Sigmoid colon (tissue), 4 donors: ENCODE data around the gene CERS3.

Experiments
- EP300 ChIP-seq, 4 donors: sonication (generic); formaldehyde crosslinking; IDR thresholded peaks; one replicate each; pipeline ENCODE4 v1.6.1; 2017; ENCODE audit warnings: antibody characterized with exemption in 4 of 4
- POLR2A ChIP-seq, 2 donors: fragments of 450-650 bp; IDR thresholded peaks; one replicate each; pipeline ENCODE4 v1.6.1; 2016; ENCODE audit warnings: antibody characterized with exemption in 2 of 2, mild to moderate bottlenecking in 2 of 2, moderate library complexity in 2 of 2
- POLR2AphosphoS5 ChIP-seq, 4 donors: sonication (generic); formaldehyde crosslinking; IDR thresholded peaks; one replicate each; pipeline ENCODE4 v1.6.1; 2017; ENCODE audit warnings: antibody characterized with exemption in 4 of 4
- TF ChIP-seq, protein P1 (sequence below), 4 experiments: fragments of 450-650 bp in 3 of 4; fragments of 200-600 bp in 1 of 4; IDR thresholded peaks; one replicate each; pipeline ENCODE4 v1.5.1; 2016 to 2019; ENCODE audit warnings: antibody characterized with exemption in 4 of 4, mild to moderate bottlenecking in 3 of 4, moderate library complexity in 2 of 4

- TF ChIP-seq, protein P1, sequence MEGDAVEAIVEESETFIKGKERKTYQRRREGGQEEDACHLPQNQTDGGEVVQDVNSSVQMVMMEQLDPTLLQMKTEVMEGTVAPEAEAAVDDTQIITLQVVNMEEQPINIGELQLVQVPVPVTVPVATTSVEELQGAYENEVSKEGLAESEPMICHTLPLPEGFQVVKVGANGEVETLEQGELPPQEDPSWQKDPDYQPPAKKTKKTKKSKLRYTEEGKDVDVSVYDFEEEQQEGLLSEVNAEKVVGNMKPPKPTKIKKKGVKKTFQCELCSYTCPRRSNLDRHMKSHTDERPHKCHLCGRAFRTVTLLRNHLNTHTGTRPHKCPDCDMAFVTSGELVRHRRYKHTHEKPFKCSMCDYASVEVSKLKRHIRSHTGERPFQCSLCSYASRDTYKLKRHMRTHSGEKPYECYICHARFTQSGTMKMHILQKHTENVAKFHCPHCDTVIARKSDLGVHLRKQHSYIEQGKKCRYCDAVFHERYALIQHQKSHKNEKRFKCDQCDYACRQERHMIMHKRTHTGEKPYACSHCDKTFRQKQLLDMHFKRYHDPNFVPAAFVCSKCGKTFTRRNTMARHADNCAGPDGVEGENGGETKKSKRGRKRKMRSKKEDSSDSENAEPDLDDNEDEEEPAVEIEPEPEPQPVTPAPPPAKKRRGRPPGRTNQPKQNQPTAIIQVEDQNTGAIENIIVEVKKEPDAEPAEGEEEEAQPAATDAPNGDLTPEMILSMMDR (IDR thresholded peaks at IDR 0.05): no peak
- TF ChIP-seq POLR2A (IDR thresholded peaks at IDR 0.05): no peak
- no peak for TF ChIP-seq POLR2AphosphoS5 (IDR thresholded peaks at IDR 0.05)
- TF ChIP-seq EP300 (IDR thresholded peaks at IDR 0.05): no peak
Measured at GRCh38 chr15:100426937-100427336, 101.8 kb downstream of the CERS3 start.
